IMR-90 (cell line): ENCODE results near the gene RGR. TPM values are rescaled to one million over a fixed set of nuclear protein-coding genes. Genes with fewer than 3 reads are reported as not detected.

ENCODE experiments used
- ATAC-seq: fragments of 200-7000 bp; cut with Tn5 transposase; 2 replicates; pipeline ENCODE4 v1.9.1; 2020; ENCODE audit warnings: low read depth, mild to moderate bottlenecking, moderate library complexity
- BruUV-seq: library from RNA; stranded (reverse); fragments of 400-500 nt; replicated peaks from 2 replicates; lab custom pipeline; 2021; lab: Mats Ljungman, UMichigan
- CTCF ChIA-PET: fragments of 300-600 bp; formaldehyde crosslinking; extraction: SDS; loops from one replicate; lab custom pipeline; 2021; ENCODE audit warnings: antibody characterized with exemption; lab: Yijun Ruan, JAX
- POLR2A ChIA-PET: fragments of 300-600 bp; sonication (Branson Sonifier 250); formaldehyde crosslinking; loops from one replicate; lab custom pipeline; 2022; ENCODE audit warnings: antibody characterized with exemption; ENCODE audit not compliant: unreplicated experiment; lab: Charles Lee
- DNase-seq: peaks from one replicate; pipeline ENCODE4 v3.0.0; 2013
- H2AFZ ChIP-seq: replicated peaks from 2 replicates; pipeline ENCODE3; 2013; ENCODE audit warnings: low read length, mild to moderate bottlenecking; ENCODE audit not compliant: poor library complexity
- H2AK5ac ChIP-seq: 2 replicates; pipeline ENCODE4 v1.6.1; 2013; ENCODE audit warnings: low read depth, low read length, inconsistent platforms
- H2AK9ac ChIP-seq: replicated peaks from 2 replicates; pipeline ENCODE3; 2013; ENCODE audit warnings: mild to moderate bottlenecking, low read depth, low read length, moderate library complexity; ENCODE audit not compliant: poor library complexity
- H2BK120ac ChIP-seq: 2 replicates; pipeline ENCODE4 v1.6.1; 2013; ENCODE audit warnings: low read depth, low read length, inconsistent platforms
- H2BK15ac ChIP-seq: 3 replicates; pipeline ENCODE4 v1.6.1; 2013; ENCODE audit warnings: low read depth, low read length, inconsistent platforms
- H2BK20ac ChIP-seq: 2 replicates; pipeline ENCODE4 v1.6.1; 2013; ENCODE audit warnings: low read depth, mild to moderate bottlenecking, inconsistent platforms, low read length, moderate library complexity
- H2BK5ac ChIP-seq: 2 replicates; pipeline ENCODE4 v1.6.1; 2013; ENCODE audit warnings: mild to moderate bottlenecking, low read depth, low read length, inconsistent platforms; ENCODE audit not compliant: poor library complexity, severe bottlenecking
- H3K14ac ChIP-seq: replicated peaks from 2 replicates; pipeline ENCODE4 v1.6.1; 2013; ENCODE audit warnings: low read depth, low read length, inconsistent platforms
- H3K18ac ChIP-seq: 2 replicates; pipeline ENCODE4 v1.6.1; 2013; ENCODE audit warnings: low read depth, low read length, control low read depth
- H3K23ac ChIP-seq: 2 replicates; pipeline ENCODE4 v1.6.1; 2013; ENCODE audit warnings: low read depth, low read length, inconsistent platforms
- H3K27ac ChIP-seq: 2 replicates; pipeline ENCODE4 v1.5.1; 2013; ENCODE audit warnings: mild to moderate bottlenecking, control low read depth, low read length; ENCODE audit not compliant: insufficient read depth
- H3K27me3 ChIP-seq: 2 replicates; pipeline ENCODE4 v1.6.1; 2013; ENCODE audit warnings: low read length; ENCODE audit not compliant: control insufficient read depth, insufficient read depth
- H3K36me3 ChIP-seq: 2 replicates; pipeline ENCODE4 v1.6.1; 2013; ENCODE audit warnings: low read length, mixed read lengths; ENCODE audit not compliant: control insufficient read depth, insufficient read depth
- H3K4ac ChIP-seq: 2 replicates; pipeline ENCODE4 v1.6.1; 2013; ENCODE audit warnings: low read depth, low read length, inconsistent platforms
- H3K4me1 ChIP-seq: 2 replicates; pipeline ENCODE4 v1.6.1; 2013; ENCODE audit warnings: low read length, mixed read lengths; ENCODE audit not compliant: control insufficient read depth, insufficient read depth
- H3K4me2 ChIP-seq: 2 replicates; pipeline ENCODE4 v1.6.1; 2013; ENCODE audit warnings: low read depth, mild to moderate bottlenecking, control low read depth, low read length, moderate library complexity
- H3K4me3 ChIP-seq: 2 replicates; pipeline ENCODE4 v1.5.1; 2013; ENCODE audit warnings: low read depth, mild to moderate bottlenecking, control low read depth, low read length, moderate library complexity; ENCODE audit not compliant: insufficient read depth
- H3K56ac ChIP-seq: 2 replicates; pipeline ENCODE4 v1.6.1; 2013; ENCODE audit warnings: low read length, inconsistent platforms; ENCODE audit not compliant: insufficient read depth; ENCODE audit errors: extremely low read depth
- H3K79me1 ChIP-seq, 2 experiments: 2 replicates each; pipeline ENCODE4 v1.6.1; 2013; ENCODE audit warnings: low read length in 2 of 2, inconsistent platforms in 1 of 2, low read depth in 1 of 2
- H3K9ac ChIP-seq: 2 replicates; pipeline ENCODE4 v1.6.1; 2013; ENCODE audit warnings: low read depth, low read length, control low read depth
- H3K9me1 ChIP-seq: 2 replicates; pipeline ENCODE4 v1.6.1; 2013; ENCODE audit warnings: low read length, inconsistent platforms; ENCODE audit not compliant: insufficient read depth
- H3K9me3 ChIP-seq: 2 replicates; pipeline ENCODE4 v1.6.1; 2013; ENCODE audit warnings: low read length; ENCODE audit not compliant: control insufficient read depth, insufficient read depth
- H4K20me1 ChIP-seq: 2 replicates; pipeline ENCODE4 v1.6.1; 2013; ENCODE audit warnings: low read length, inconsistent platforms; ENCODE audit not compliant: insufficient read depth
- H4K5ac ChIP-seq: 2 replicates; pipeline ENCODE4 v1.6.1; 2013; ENCODE audit warnings: mild to moderate bottlenecking, low read depth, low read length, control low read depth
- H4K8ac ChIP-seq, 2 experiments: 2 replicates each; pipeline ENCODE4 v1.6.1; 2013; ENCODE audit warnings: low read depth in 2 of 2, low read length in 2 of 2, control low read depth in 1 of 2, inconsistent platforms in 1 of 2
- H4K91ac ChIP-seq: 2 replicates; pipeline ENCODE4 v1.6.1; 2013; ENCODE audit warnings: low read depth, low read length, inconsistent platforms; ENCODE audit not compliant: insufficient read depth
- CEBPB ChIP-seq: IDR thresholded peaks from 2 replicates; pipeline ENCODE4 v1.6.1; 2012; ENCODE audit warnings: low read depth, low read length, improper control_type of control experiment
- POLR2A ChIP-seq: IDR thresholded peaks from 2 replicates; pipeline ENCODE4 v1.6.1; 2012; ENCODE audit warnings: mild to moderate bottlenecking, low read depth, low read length
- RAD21 ChIP-seq: IDR thresholded peaks from 2 replicates; pipeline ENCODE4 v1.6.1; 2012; ENCODE audit warnings: low read length, improper control_type of control experiment
- SMC3 ChIP-seq: fragments of 150-350 bp; IDR thresholded peaks from 2 replicates; pipeline ENCODE4 v1.6.1; 2016; ENCODE audit warnings: low read depth, mild to moderate bottlenecking, antibody characterized with exemption, low read length, moderate library complexity
- WGBS, 2 experiments: methylation state at CpG; one replicate each; pipeline versions ENCODE4 v1.1.5 to v1.1.7; 2013; ENCODE audit warnings: missing lambda C conversion rate in 2 of 2; ENCODE audit not compliant: insufficient read length in 1 of 2; ENCODE audit errors: extremely low coverage in 2 of 2; 5-methylcytosine and 5-hydroxymethylcytosine counted together
- dilution Hi-C: fragments of 300-500 bp; cut with HindIII; formaldehyde crosslinking; loops from one replicate; pipeline ENCODE4 v1.14.3; 2018; ENCODE audit warnings: low sequenced_read_pairs; ENCODE audit not compliant: unreplicated experiment
- in situ Hi-C: fragments of 300-500 bp; cut with MboI; formaldehyde crosslinking; loops from 3 replicates; pipeline ENCODE4 v1.14.3; 2019; ENCODE audit warnings: low sequenced_read_pairs, inconsistent platforms, mixed read lengths
- intact Hi-C: fragments of 100-400 bp; cut with micrococcal nuclease; formaldehyde crosslinking; loops from 2 replicates; pipeline ENCODE4 v1.10.0; 2022
- polyA plus RNA-seq, 3 experiments: library from polyadenylated mRNA; depleted of rRNA; stranded (reverse); fragments of >200 nt; gene quantifications; 2 replicates each; pipeline ENCODE4 v1.2.3, GENCODE V29; 2012; ENCODE audit warnings: low replicate concordance in 1 of 3
- total RNA-seq: library from RNA; depleted of rRNA; stranded (reverse); fragments of >200 nt; gene quantifications from 2 replicates; pipeline ENCODE4 v1.2.3, GENCODE V29; 2012
- TF ChIP-seq, protein P1 (sequence below): fragments of 150-350 bp; IDR thresholded peaks from 2 replicates; pipeline ENCODE4 v1.6.1; 2017; ENCODE audit warnings: mild to moderate bottlenecking, antibody characterized with exemption, low read length, low read depth

RGR gene
- total and polyA plus RNA-seq, 2 of the 4 experiments (the other 2 are of a cell fraction): not detected

DNA sequence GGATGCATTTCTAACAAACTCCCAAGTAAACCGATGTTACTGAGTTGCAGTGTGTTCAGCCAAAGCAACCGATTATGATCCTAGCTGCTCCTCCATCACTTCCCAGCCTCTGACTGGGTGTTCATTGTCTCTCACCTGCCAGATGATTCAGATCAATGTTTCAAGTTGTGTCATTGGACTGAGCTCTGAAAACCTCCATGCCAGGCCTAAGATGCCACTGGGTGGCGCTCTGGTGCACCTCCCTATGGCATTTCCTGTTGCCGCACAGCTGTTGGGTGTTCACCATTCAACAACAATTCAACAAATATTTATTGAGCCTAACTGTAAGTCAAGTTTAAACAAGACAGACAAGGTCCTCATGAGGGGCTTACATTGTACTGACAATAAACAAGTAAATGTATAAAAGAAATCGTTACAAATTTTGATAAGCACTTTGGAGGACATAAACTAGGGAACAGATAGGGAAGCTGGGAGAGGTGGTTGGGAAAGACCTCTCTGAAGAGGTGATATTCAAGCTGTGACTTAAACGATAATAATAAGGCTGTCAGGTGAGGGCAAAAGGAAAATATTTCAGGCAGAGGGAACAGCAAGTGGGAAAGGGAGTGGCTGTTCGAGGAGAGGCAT is 22.8 kb downstream of the RGR start (continued):
- TF ChIP-seq CEBPB: peak; percentile 40; the same call in 1 of the 2 replicates
- TF ChIP-seq POLR2A: no peak
- peak; percentile 79 for TF ChIP-seq RAD21

DNA sequence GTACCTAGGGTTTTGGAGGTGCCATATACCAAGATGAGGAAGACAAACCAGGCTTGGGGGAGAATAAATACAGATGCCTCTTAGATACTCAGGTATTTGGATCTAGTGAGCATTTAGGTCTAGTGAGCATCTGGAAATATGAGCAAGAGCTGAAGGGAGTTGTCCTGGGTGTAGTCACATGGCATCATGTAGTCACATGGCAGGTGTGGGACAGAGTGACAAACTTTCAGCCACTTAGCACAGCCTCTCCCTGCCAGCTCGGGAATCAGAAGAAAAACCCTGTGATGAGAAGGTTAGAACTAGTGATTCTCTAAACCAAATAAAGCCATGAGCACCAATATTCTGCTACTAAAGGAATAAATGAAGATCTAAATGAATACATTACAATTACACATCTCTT is 24.3 kb downstream of the RGR start:
- H3K18ac ChIP-seq: 0 out of 2 replicates have a peak overlapping the region, but pooled peaks have one; percentile 19
- no peak overlapping the region for H3K56ac ChIP-seq
- peak overlapping the region; percentile 48; the same call in 1 of the 2 replicates for H3K4ac ChIP-seq
- no peak overlapping the region for H3K9ac ChIP-seq
- H2BK20ac ChIP-seq: peak overlapping the region; percentile 54; the same call in 1 of the 2 replicates
- H4K8ac ChIP-seq: no peak overlapping the region
- peaks cover 2% of the 10 kb centered on the region; the same call in 1 of the 2 replicates for H3K4me1 ChIP-seq
- ChIA-PET CTCF (interaction anchor here (0.7 to 5.4 kb wide), 3 partner anchors 83 to 268 kb away, joined by 3 to 54 read pairs (median 4); no protein-coding TSS in a partner anchor), POLR2A (no interaction called here)
- no peak for ATAC-seq
- no CpG with 5 or more reads among the region's 1 CpG for WGBS, 2 experiments
- H2BK120ac ChIP-seq: peak overlapping the region; percentile 66
- no peaks in the 10 kb centered on the region for H3K79me1 ChIP-seq
- H2AK9ac ChIP-seq: no peak overlapping the region
- H2AK5ac ChIP-seq: 0 out of 2 replicates have a peak overlapping the region, but pooled peaks have one; percentile 27
- DNase-seq: no peak
- H3K9me3 ChIP-seq: no peaks in the 10 kb centered on the region
- TF ChIP-seq, protein P1, sequence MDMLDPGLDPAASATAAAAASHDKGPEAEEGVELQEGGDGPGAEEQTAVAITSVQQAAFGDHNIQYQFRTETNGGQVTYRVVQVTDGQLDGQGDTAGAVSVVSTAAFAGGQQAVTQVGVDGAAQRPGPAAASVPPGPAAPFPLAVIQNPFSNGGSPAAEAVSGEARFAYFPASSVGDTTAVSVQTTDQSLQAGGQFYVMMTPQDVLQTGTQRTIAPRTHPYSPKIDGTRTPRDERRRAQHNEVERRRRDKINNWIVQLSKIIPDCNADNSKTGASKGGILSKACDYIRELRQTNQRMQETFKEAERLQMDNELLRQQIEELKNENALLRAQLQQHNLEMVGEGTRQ: peak; percentile 62
- no peak for TF ChIP-seq SMC3
- no peak overlapping the region for H3K23ac ChIP-seq
- no peak overlapping the region for H3K4me2 ChIP-seq
- no peaks in the 10 kb centered on the region; the same call in 1 of the 2 replicates for H3K9me1 ChIP-seq
- no peaks in the 10 kb centered on the region for H4K20me1 ChIP-seq
- in situ Hi-C loops (loop anchor here (5.0 to 10.0 kb wide), 2 partner anchors 96 to 263 kb away; no protein-coding TSS in a partner anchor), dilution Hi-C loops (no loop called here), intact Hi-C loops (loop anchor here (5.0 kb wide), 1 partner anchor 58 kb away; the partner anchor contains the start of gene CCSER2)
- no TSS peak for BruUV-seq
- H2AFZ ChIP-seq: no peak overlapping the region
- peak overlapping the region; percentile 40; the same call in 1 of the 2 replicates for H4K91ac ChIP-seq
- peak overlapping the region; percentile 17; the same call in 1 of the 2 replicates for H4K5ac ChIP-seq
- no peak overlapping the region for H3K4me3 ChIP-seq
- H3K27ac ChIP-seq: no peak overlapping the region
- H2BK5ac ChIP-seq: peak overlapping the region; percentile 16
- no peaks in the 10 kb centered on the region for H3K36me3 ChIP-seq
- peak overlapping the region; percentile 57; the same call in 1 of the 3 replicates for H2BK15ac ChIP-seq
- H3K14ac ChIP-seq: no peak overlapping the region
- H3K27me3 ChIP-seq: no peaks in the 10 kb centered on the region
